NCI-H2196 (cell line): Measurements from ENCODE around the gene FER1L5.

Experiments used
- DNase-seq: peaks from one replicate; lab custom pipeline; 2025; ENCODE audit not compliant: unreplicated experiment; lab: John Stamatoyannopoulos, UW

FER1L5 gene

DNA sequence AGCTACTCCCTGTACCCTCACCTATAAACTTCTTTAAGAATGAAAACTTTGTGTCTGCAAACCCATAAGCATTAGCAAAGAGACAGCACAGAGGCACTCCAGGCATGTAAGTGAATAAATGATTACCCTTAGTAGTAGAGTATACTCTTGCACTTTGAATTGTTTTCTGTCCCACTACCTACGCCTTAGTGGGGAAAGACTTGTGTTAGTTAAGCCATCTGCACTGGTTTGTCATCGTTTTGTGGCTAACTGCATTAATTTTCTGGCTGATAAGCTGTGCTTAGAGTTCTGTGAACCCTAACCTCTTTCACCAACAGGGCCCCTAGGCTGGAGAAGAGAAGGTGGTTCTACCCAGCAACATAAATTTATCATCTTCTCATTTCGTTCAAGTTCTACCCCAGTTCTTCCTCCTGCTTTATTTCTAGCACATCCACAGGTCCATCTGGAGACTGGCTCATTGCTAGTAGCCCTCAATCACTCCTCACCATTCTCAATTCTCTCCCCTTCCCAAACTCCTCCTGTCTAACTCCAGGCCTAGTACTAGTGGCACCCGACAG, 96.6 kb downstream of the FER1L5 start:
- no peak for DNase-seq

DNA sequence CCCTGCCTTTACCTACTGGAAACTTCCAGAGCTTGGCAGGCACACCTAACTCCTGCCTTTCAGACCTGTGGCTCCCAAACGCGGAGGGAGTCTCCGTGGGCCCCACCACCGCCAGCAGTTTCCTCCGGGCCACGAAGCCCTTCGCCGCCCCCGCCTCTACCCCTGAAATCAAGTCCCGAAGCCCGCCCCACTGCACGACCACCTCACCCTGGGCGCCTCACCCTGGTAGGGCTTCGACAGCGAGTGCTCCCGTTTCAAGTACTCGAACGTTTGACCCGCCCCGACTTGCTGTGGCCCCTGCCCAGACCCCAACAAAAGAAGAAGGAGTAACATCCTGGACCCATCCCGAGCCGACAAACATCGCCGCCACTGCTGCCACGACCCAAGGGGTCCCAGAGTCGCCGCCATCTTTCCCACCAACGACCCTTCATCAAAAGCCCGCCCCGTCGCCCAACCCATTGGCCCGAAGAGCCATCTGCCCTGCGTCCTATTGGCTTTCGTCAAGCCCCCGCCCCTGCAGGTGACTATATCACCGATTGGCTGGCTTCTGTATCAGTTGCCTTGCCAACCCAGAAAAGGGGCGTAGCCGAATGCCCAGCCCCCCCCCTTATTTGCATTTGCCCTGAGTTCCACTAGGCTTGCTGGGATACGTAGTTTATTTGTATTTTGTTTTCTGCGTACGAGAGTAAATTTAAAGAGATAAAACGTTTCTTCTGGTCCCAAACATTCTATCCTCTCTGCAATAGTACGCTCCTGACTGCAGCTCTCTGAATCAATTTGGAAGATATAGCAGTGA, 97.3 kb downstream of the FER1L5 start, which contains the start of gene LMAN2L:
Gene LMAN2L, minus strand, starts transcription at position 432 of the 796 bp plus-strand sequence. Its CDS starts 24 bp downstream, at position 408.
- DNase-seq = peak; percentile 96

DNA sequence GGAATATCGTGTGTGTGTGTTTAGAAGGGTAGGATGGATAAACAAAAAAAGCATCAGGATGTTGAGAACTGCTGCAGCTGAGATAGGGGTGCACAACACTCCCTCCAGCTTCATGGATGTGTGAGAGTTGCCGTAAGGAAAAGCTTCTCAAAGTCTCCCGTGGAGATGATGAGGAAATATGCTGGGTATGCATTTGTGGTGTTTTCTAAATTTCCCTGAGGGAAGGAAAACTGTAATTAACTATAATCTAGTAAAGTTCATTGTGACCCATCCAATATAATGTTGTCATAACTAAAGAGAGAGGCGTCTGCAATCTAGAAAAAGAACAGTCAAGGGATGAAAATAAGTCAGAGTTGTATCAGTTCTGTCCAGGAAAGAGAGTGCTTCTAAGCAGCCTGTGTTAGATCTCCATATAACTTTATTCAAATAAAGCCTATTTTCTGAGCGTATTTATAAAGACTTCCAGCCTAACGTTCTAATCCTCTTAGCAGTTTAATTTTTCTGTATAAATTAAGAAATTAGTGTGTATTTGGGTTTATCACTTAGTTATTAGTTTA, 104.6 kb downstream of the FER1L5 start:
- DNase-seq = no peak

DNA sequence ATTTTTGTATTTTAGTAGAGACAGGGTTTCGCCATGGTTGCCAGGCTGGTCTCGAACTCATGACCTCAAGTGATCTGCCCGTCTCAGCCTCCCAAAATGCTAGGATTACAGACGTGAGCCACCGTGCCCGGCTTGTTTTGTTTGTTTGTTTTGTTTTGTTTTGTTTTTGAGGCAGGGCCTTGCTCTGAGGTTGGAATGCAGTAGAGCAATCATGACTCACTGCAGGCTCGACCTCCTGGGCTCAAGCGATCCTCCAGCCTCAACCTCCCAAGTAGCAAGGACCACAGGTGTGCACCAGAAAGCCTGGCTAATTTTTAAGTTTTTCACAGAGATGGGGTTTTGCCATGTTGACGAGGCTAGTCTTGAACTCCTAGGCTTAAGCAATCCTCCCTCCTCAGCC, 109.2 kb downstream of the FER1L5 start:
- no peak for DNase-seq

DNA sequence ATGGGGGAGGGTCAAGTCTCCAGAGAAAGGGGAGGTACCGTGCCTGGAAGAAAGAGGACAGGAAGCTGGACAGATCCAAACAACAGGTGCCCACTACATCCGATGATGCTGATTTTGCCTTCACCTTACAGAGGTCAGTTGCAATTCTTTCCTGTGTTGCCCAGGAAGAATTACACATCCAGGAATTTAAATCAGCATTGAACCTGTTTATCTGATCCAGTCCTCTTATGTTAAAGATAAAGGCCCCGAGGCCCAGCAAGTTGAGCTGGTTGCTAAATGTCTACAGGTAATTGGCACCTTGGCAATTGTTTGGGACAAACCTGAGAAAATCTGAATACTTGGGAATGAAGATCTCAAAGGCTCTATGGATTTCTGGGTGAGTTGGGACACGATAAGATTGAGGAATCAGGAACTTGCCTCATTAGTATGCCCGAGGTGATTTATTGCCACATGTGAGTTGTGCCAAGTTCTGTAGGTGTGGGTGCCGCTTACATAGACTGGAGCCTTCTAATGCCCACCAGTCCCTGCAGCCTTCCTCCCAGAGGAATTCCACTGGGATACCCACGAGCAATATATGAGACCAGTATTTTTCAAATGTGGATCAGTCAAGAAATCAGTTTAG, 111.2 kb downstream of the FER1L5 start:
- no peak for DNase-seq

DNA sequence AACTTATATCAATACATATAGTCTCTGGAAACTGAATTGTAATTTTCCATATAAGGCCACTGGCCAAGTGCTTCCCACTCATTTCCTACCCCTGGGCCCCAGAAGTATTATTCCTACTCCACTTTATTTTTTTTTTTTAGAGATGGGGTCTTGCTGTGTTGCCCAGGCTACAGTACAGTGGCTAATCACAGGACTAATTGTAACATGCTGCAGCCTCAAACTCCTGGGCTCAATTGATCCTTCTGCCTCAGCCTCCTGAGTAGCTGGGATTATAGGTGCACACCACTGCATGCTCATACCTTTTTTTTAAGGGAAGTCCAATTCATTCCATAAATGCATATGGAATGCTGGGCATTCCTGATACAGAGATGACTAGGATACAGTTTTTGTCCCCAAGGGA, 111.8 kb downstream of the FER1L5 start:
- DNase-seq = no peak
